ENCODE results near the gene SNRPA1.

The SNRPA1 gene

DNA sequence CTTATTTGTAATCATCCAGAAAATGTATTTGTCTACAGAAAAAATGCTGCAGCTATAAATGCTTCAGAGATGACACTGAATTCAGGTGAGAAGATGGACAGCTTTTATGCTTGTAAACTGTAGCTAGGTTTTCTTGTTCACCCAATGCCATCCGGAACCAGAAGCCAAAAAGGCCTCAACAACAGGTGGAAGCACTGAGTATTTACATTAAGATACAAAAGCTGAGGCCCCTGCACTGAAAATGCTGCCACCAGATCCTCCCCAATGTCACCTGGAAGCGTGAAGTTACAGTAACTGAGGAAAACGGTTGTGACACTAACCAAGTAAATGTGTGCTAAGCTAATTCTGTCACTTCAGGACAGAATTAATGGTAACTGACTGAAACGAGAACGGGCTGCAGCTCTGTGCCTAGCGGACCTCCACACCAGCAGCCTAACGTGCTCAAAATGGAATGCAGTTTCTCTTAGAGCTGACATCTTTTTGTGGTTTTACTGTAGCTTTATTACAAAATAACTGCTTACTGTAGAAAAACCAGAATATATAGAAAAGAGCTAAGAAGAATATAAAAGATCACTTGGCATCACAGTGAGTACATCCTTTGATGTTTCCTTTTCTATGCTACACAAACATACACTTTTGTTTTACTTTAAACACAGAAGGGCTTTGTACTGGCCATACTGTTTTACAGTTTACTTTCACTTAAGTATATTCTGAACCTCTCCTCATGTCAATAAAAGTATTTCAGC is 50.8 kb downstream of the SNRPA1 start:
- H3K4me3 ChIP-seq (ENCODE audit: low read depth, low read length): no peak overlapping the region
- TF ChIP-seq, protein P1, sequence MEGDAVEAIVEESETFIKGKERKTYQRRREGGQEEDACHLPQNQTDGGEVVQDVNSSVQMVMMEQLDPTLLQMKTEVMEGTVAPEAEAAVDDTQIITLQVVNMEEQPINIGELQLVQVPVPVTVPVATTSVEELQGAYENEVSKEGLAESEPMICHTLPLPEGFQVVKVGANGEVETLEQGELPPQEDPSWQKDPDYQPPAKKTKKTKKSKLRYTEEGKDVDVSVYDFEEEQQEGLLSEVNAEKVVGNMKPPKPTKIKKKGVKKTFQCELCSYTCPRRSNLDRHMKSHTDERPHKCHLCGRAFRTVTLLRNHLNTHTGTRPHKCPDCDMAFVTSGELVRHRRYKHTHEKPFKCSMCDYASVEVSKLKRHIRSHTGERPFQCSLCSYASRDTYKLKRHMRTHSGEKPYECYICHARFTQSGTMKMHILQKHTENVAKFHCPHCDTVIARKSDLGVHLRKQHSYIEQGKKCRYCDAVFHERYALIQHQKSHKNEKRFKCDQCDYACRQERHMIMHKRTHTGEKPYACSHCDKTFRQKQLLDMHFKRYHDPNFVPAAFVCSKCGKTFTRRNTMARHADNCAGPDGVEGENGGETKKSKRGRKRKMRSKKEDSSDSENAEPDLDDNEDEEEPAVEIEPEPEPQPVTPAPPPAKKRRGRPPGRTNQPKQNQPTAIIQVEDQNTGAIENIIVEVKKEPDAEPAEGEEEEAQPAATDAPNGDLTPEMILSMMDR (IDR thresholded peaks at IDR 0.05; ENCODE audit: borderline replicate concordance, insufficient read depth, low read depth, low read length): no peak

DNA sequence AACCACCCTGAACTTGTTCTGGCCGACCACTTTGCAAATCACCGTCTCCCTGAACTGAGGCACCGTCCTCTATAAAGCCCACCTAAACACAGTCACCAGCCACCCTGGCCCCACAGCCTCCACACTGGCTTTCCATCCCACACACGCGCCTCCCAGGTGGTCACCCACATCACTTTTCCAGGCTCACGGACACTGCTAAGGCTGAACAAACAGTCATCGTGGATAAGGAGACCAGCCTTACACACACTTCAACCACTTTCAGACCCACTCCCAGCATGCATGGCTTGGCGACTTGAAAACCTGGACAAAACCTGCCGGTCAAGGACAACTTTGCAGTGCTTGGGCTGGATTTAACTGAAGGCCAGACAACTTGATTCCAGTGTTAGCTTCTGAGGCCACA is 51.6 kb downstream of the SNRPA1 start:
- TF ChIP-seq, protein P1 (IDR thresholded peaks at IDR 0.05; ENCODE audit: borderline replicate concordance, insufficient read depth, low read depth, low read length): no peak
- H3K4me3 ChIP-seq (ENCODE audit: low read depth, low read length): no peak overlapping the region

DNA sequence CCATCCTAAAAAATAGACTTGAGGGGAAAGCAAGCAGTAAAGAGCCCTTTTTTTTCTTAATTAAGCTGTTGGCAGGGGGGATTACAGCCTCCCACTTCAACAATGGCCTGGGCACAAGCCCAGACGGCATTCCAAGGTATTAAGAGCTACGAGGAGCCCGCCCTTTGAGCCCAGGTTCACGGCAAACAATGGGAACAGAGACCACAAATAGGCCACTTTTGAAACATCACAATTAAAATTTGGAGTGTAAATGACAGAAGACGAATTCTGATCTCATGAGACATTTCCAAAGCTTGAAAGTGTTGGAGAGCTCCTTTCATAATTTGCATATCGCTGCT is 52.1 kb downstream of the SNRPA1 start:
- TF ChIP-seq, protein P1 (IDR thresholded peaks at IDR 0.05; ENCODE audit: borderline replicate concordance, insufficient read depth, low read depth, low read length): no peak
- no peak overlapping the region for H3K4me3 ChIP-seq (ENCODE audit: low read depth, low read length)

DNA sequence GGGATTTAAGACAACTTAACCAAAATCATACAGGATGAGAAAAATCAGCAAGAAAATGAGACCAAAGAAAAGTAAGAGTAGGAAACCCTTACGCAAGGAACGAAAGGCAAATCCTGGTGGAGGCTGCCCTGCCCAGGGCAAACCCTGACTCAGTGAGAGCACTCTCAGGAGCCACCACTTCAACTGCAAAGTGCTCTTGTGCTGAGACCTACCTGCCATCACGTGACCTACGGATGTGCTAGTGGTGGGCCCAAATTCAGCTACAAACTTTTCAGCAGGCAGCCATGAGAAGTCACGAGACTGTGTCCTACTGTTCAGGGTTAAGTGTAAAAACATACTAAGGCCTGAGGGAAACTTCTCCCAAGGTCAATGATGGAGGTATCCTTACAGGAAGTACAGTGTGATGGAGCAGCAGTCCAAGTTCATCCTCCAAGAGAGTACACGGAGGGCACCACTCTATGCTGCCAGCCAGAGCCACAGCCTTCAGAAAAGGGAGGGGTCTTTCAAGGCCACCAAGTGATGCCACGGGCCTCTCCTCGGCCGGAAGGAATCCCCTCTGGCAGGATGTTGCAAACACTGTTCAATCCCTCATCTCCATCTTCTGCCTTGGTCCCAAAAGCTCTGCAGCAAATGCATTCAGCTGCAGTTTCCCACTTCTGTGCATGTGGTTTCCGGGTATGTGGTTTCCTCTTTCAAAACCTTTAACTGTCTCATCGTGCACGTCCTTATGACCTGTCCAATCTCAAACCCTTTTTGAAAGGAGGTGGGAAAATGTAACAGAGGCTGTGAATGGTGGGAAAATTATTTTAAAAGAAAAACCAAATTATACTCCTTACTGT is 52.7 kb downstream of the SNRPA1 start:
- TF ChIP-seq, protein P1 (IDR thresholded peaks at IDR 0.05; ENCODE audit: borderline replicate concordance, insufficient read depth, low read depth, low read length): no peak
- peak overlapping the region; percentile 16 for H3K4me3 ChIP-seq (ENCODE audit: low read depth, low read length)

DNA sequence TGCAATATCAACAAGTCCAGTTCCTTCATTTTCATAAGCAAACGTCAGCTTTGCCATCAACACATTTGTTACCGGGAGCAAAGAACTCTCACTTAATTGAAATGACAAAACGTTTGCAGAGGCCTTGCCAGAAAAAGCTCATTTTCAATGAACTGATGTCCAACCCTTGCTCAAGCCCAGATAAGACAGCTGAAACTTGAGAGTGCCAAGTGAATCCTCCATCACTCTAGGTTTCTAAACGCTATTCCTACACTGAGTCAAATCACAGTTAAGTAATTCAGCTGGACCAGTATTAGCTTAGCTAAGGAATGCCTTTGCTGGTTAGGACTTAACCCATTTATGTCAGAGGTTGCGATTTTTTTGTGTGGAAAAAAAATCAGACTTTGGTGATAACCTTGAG is 54.7 kb downstream of the SNRPA1 start:
- no peak overlapping the region for H3K4me3 ChIP-seq (ENCODE audit: low read depth, low read length)
- TF ChIP-seq, protein P1 (IDR thresholded peaks at IDR 0.05; ENCODE audit: borderline replicate concordance, insufficient read depth, low read depth, low read length): no peak

DNA sequence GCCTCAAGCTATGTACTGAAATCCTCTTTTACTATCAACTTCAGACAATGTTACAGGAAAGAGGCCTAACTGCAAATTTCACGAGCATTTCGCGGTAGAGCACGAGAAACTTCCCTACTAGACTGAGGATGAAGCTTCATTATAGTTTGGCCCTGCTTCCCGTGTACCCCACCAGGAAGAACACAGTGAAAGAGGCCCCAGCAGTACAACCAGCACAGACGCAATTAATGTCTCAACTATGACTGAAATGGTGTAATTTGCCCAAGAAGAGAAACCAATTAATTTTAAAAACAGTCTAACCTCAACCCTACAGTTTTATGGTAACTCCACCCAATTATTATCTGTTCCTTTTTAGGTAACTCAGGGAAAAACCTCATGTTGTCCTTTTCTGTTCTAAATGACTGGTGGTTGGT is 55.3 kb downstream of the SNRPA1 start:
- no peak overlapping the region for H3K4me3 ChIP-seq (ENCODE audit: low read depth, low read length)

More for the DNA sequence above, 55.3 kb downstream of the SNRPA1 start:
- TF ChIP-seq, protein P1 (IDR thresholded peaks at IDR 0.05; ENCODE audit: borderline replicate concordance, insufficient read depth, low read depth, low read length): no peak
